H1 (cell line): ENCODE data around the gene CNRIP1. TPM values are rescaled to one million over a fixed set of nuclear protein-coding genes. Genes with fewer than 3 reads are reported as not detected.

ENCODE experiments used
- CTCF ChIA-PET: fragments of 300-600 bp; sonication (Branson Sonifier 250); formaldehyde crosslinking; loops from one replicate; lab custom pipeline; 2021; ENCODE audit not compliant: partially characterized antibody; lab: Charles Lee
- POLR2A ChIA-PET: fragments of 300-600 bp; sonication (Branson Sonifier 250); formaldehyde crosslinking; loops from one replicate; lab custom pipeline; 2021; ENCODE audit warnings: inconsistent platforms; ENCODE audit not compliant: partially characterized antibody; lab: Charles Lee
- DNase-seq, 2 experiments: peaks; one replicate each; pipeline versions ENCODE4 v3.0.0 to v3.0.0-alpha.2; 2010 to 2022; ENCODE audit warnings: low spot score in 2 of 2, low read depth in 1 of 2, mixed read lengths in 1 of 2
- FAIRE-seq: peaks from 2 replicates; lab custom pipeline; 2011; peaks lifted over from hg19 to GRCh38; lab: Jason Lieb, UNC
- H2AFZ ChIP-seq: 2 replicates; pipeline ENCODE4 v1.8.1; 2012; ENCODE audit warnings: low read length, inconsistent platforms
- H2AK5ac ChIP-seq: 2 replicates; pipeline ENCODE4 v1.6.1; 2013; ENCODE audit warnings: low read depth, low read length
- H2BK120ac ChIP-seq: replicated peaks from 2 replicates; pipeline ENCODE3; 2013; ENCODE audit warnings: low read depth, low read length, inconsistent platforms
- H2BK12ac ChIP-seq: 2 replicates; pipeline ENCODE4 v1.6.1; 2013; ENCODE audit warnings: low read depth, low read length
- H2BK15ac ChIP-seq: 2 replicates; pipeline ENCODE4 v1.6.1; 2013; ENCODE audit warnings: low read length
- H2BK20ac ChIP-seq: 2 replicates; pipeline ENCODE4 v1.6.1; 2013; ENCODE audit warnings: low read length
- H2BK5ac ChIP-seq: 2 replicates; pipeline ENCODE4 v1.6.1; 2013; ENCODE audit warnings: low read depth, low read length
- H3K14ac ChIP-seq: 2 replicates; pipeline ENCODE4 v1.6.1; 2013; ENCODE audit warnings: inconsistent platforms; ENCODE audit not compliant: insufficient read length
- H3K18ac ChIP-seq: 2 replicates; pipeline ENCODE4 v1.6.1; 2013; ENCODE audit warnings: low read length; ENCODE audit errors: extremely low read depth
- H3K23ac ChIP-seq: 2 replicates; pipeline ENCODE4 v1.6.1; 2013; ENCODE audit warnings: inconsistent platforms; ENCODE audit not compliant: insufficient read length
- H3K23me2 ChIP-seq: 2 replicates; pipeline ENCODE4 v1.6.1; 2013; ENCODE audit warnings: low read depth, low read length
- H3K27ac ChIP-seq: 2 replicates; pipeline ENCODE4 v1.6.1; 2011; ENCODE audit warnings: low read depth, low read length, inconsistent platforms
- H3K27me3 ChIP-seq, 4 experiments: replicated peaks in 1 of 4; 1 replicate in 1 of 4; 2 replicates in 3 of 4; pipeline versions ENCODE4 v1.6.1 to v1.8.1; 2011 to 2013; ENCODE audit warnings: low read length in 3 of 4, mild to moderate bottlenecking in 3 of 4, inconsistent platforms in 2 of 4, mixed read lengths in 2 of 4, moderate library complexity in 1 of 4; ENCODE audit not compliant: control insufficient read depth in 3 of 4, insufficient read depth in 3 of 4; ENCODE audit errors: extremely low read depth in 1 of 4
- H3K36me3 ChIP-seq, 4 experiments: 2 replicates each; pipeline versions ENCODE4 v1.6.1 to v1.8.1; 2011 to 2013; ENCODE audit warnings: mild to moderate bottlenecking in 4 of 4, low read length in 3 of 4, moderate library complexity in 2 of 4, control low read depth in 1 of 4, inconsistent platforms in 1 of 4; ENCODE audit not compliant: insufficient read depth in 4 of 4, control insufficient read depth in 2 of 4
- H3K4ac ChIP-seq: replicated peaks from 2 replicates; pipeline ENCODE3; 2013; ENCODE audit warnings: low read length, low read depth, mixed read lengths, inconsistent platforms; ENCODE audit not compliant: insufficient read length
- H3K4me1 ChIP-seq, 4 experiments: replicated peaks in 1 of 4; 1 replicate in 1 of 4; 2 replicates in 3 of 4; pipeline versions ENCODE4 v1.6.1 to v1.8.1; 2011 to 2013; ENCODE audit warnings: low read length in 3 of 4, inconsistent platforms in 2 of 4, mixed read lengths in 1 of 4; ENCODE audit not compliant: insufficient read depth in 4 of 4, control insufficient read depth in 3 of 4
- H3K4me2 ChIP-seq, 2 experiments: 2 replicates each; pipeline versions ENCODE4 v1.6.1 to v1.8.1; 2011 to 2013; ENCODE audit warnings: low read depth in 2 of 2, low read length in 2 of 2, control low read depth in 1 of 2, inconsistent platforms in 1 of 2, mild to moderate bottlenecking in 1 of 2; ENCODE audit not compliant: insufficient read depth in 1 of 2
- H3K4me3 ChIP-seq, 4 experiments: fragments of 200-600, 300-600 bp in 1 of 4; sonication (generic), shearing (Covaris generic), sonication (Bioruptor Twin) in 1 of 4; 2 replicates each; pipeline versions ENCODE4 v1.5.1 to v1.8.1; 2011 to 2016; ENCODE audit warnings: low read length in 4 of 4, low read depth in 3 of 4, control low read depth in 2 of 4, inconsistent platforms in 2 of 4, mild to moderate bottlenecking in 2 of 4, mixed read lengths in 1 of 4, moderate library complexity in 1 of 4; ENCODE audit not compliant: insufficient read depth in 2 of 4; ENCODE audit errors: extremely low read depth in 1 of 4
- H3K56ac ChIP-seq: replicated peaks from 2 replicates; pipeline ENCODE3; 2013; ENCODE audit warnings: low read depth, mild to moderate bottlenecking, mixed read lengths, low read length, inconsistent platforms; ENCODE audit not compliant: insufficient read length
- H3K79me1 ChIP-seq: 2 replicates; pipeline ENCODE4 v1.6.1; 2013; ENCODE audit warnings: low read depth, low read length, control low read depth
- H3K79me2 ChIP-seq, 2 experiments: 2 replicates each; pipeline versions ENCODE4 v1.6.1 to v1.8.1; 2012 to 2013; ENCODE audit warnings: low read length in 2 of 2, mild to moderate bottlenecking in 2 of 2, inconsistent platforms in 1 of 2; ENCODE audit not compliant: insufficient read depth in 2 of 2, control insufficient read depth in 1 of 2
- H3K9ac ChIP-seq, 4 experiments: replicated peaks in 1 of 4; 1 replicate in 1 of 4; 2 replicates in 3 of 4; pipeline versions ENCODE4 v1.6.1 to v1.8.1; 2011 to 2013; ENCODE audit warnings: low read depth in 3 of 4, low read length in 3 of 4, control low read depth in 2 of 4, mild to moderate bottlenecking in 2 of 4, moderate library complexity in 2 of 4, inconsistent platforms in 1 of 4; ENCODE audit errors: extremely low read depth in 1 of 4
- H3K9me3 ChIP-seq, 2 experiments: 2 replicates each; pipeline versions ENCODE4 v1.6.1 to v1.8.1; 2012 to 2013; ENCODE audit warnings: mild to moderate bottlenecking in 2 of 2, moderate library complexity in 2 of 2, control low read depth in 1 of 2, inconsistent platforms in 1 of 2, low read depth in 1 of 2, low read length in 1 of 2, mixed read lengths in 1 of 2; ENCODE audit not compliant: insufficient read depth in 2 of 2
- H4K20me1 ChIP-seq, 2 experiments: replicated peaks in 1 of 2; 2 replicates each; pipeline versions ENCODE3 to v1.8.1; 2011 to 2013; ENCODE audit warnings: inconsistent platforms in 2 of 2, low read length in 2 of 2, mild to moderate bottlenecking in 1 of 2; ENCODE audit not compliant: insufficient read depth in 2 of 2, control insufficient read depth in 1 of 2
- H4K5ac ChIP-seq: 2 replicates; pipeline ENCODE4 v1.6.1; 2013; ENCODE audit warnings: low read length, low read depth, mixed read lengths, inconsistent platforms; ENCODE audit not compliant: insufficient read length
- H4K8ac ChIP-seq: 2 replicates; pipeline ENCODE4 v1.8.0; 2013; ENCODE audit warnings: mild to moderate bottlenecking, moderate library complexity, low read length, inconsistent platforms; ENCODE audit not compliant: insufficient read depth; ENCODE audit errors: extremely low read depth
- H4K91ac ChIP-seq: replicated peaks from 2 replicates; pipeline ENCODE3; 2013; ENCODE audit warnings: low read length, mixed read lengths, inconsistent platforms; ENCODE audit not compliant: insufficient read length
- CHD2 ChIP-seq: IDR thresholded peaks from 2 replicates; pipeline ENCODE4 v1.6.1; 2012; ENCODE audit warnings: low read length, improper control_type of control experiment
- JUN ChIP-seq: IDR thresholded peaks from 2 replicates; pipeline ENCODE4 v1.6.1; 2011; ENCODE audit warnings: low read depth, mild to moderate bottlenecking, improper control_type of control experiment, low read length
- KDM5A ChIP-seq: fragments of 200-600 bp; IDR thresholded peaks from 2 replicates; pipeline ENCODE4 v1.7.1; 2012; ENCODE audit warnings: mild to moderate bottlenecking, low read length, inconsistent platforms, mixed read lengths
- NANOG ChIP-seq: IDR thresholded peaks from 2 replicates; pipeline ENCODE4 v1.6.1; 2011; ENCODE audit warnings: low read length, low read depth, mild to moderate bottlenecking, inconsistent platforms; ENCODE audit not compliant: insufficient read depth, poor library complexity, severe bottlenecking
- POLR2A ChIP-seq, 2 experiments: IDR thresholded peaks; 1 replicate in 1 of 2; 2 replicates in 1 of 2; pipeline ENCODE4 v1.6.1; 2011; ENCODE audit warnings: low read depth in 2 of 2, low read length in 2 of 2, mild to moderate bottlenecking in 2 of 2; ENCODE audit errors: control extremely low read depth in 1 of 2
- RFX5 ChIP-seq: IDR thresholded peaks from 2 replicates; pipeline ENCODE4 v1.6.1; 2011; ENCODE audit warnings: low read depth, low read length, improper control_type of control experiment, borderline replicate concordance
- TAF7 ChIP-seq: optimal IDR thresholded peaks from 2 replicates; pipeline ENCODE3; 2011; ENCODE audit warnings: low read depth, mild to moderate bottlenecking, inconsistent platforms, low read length, moderate library complexity, borderline replicate concordance
- WGBS, 2 experiments: shearing (Covaris generic) in 1 of 2; methylation state at CpG; one replicate each; pipeline versions ENCODE4 v1.1.6 to v1.1.7; 2013 to 2015; ENCODE audit warnings: low lambda C conversion rate in 2 of 2, mixed read lengths in 2 of 2, inconsistent platforms in 1 of 2, low coverage in 1 of 2, missing lambda C conversion rate in 1 of 2; ENCODE audit not compliant: insufficient replicate concordance in 2 of 2, insufficient coverage in 1 of 2, insufficient read length in 1 of 2; ENCODE audit errors: extremely low coverage in 1 of 2, missing lambda C conversion rate in 1 of 2; 5-methylcytosine and 5-hydroxymethylcytosine counted together
- polyA plus RNA-seq, 7 experiments: library from polyadenylated mRNA; depleted of rRNA in 3 of 7; stranded (reverse) in 5 of 7; unstranded in 2 of 7; fragments of >200 nt in 5 of 7; fragments of 200-250 nt in 2 of 7; gene quantifications; 1 replicate in 5 of 7; 2 replicates in 1 of 7; 4 replicates in 1 of 7; pipeline versions ENCODE4 v1.2.1 to v1.2.3, GENCODE V29; 2011 to 2013; ENCODE audit warnings: missing spikeins in 2 of 7, mixed read lengths in 2 of 7
- total RNA-seq: library from RNA; stranded (reverse); fragmentation: NEBNext Ultra II Directional; extraction: Animal tissue kit (Norgen Biotek cat#: 25700); gene quantifications from 2 replicates; pipeline ENCODE4 v1.2.1, GENCODE V29; 2021

The CNRIP1 gene
- total and polyA plus RNA-seq, 2 of the 8 experiments (the other 6 are each of a cell fraction or from before 2014, with no cell fraction given), result 4.6 to 7.0 TPM

DNA sequence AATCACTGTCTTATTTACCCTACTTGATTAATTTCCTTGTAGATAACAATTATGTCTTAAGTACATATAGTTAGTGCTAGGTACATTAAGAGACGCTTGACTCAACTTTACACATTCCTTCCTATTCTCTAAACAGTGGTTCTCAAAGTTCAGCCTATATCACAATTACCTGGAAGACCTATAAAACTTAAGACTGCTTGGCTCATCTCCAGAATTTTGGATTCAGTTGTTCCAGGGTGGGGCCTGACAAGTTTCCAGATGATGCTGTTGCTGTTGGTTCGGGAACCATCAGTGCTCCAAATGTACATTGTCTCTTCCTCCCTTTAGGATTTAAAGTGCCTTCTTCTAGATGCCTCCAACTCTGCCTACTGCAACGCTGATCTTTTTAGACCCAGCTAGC, 71.4 kb downstream of the CNRIP1 start:
- Histone ChIP-seq H3K4me2 (no peak overlapping the region), H3K9me3 (no peaks in the 10 kb centered on the region), H3K56ac (no peak overlapping the region), H3K4me1 (peaks cover 0 to 12% (median 5%) of the 10 kb centered on the region in 4 experiments; a peak in 4 of 7 replicates), H2AFZ (no peak overlapping the region), H4K8ac (no peak overlapping the region), H2AK5ac (no peak overlapping the region), H3K27ac (no peak overlapping the region), H2BK5ac (no peak overlapping the region), H3K23ac (no peak overlapping the region), H2BK12ac (no peak overlapping the region), H3K23me2 (peaks cover 3% of the 10 kb centered on the region; the same call in 1 of the 2 replicates), H3K36me3 (peaks cover 0 to 4% (median 0%) of the 10 kb centered on the region in 4 experiments; a peak in 1 of 8 replicates), H3K27me3 (no peaks in the 10 kb centered on the region), H3K14ac (no peak overlapping the region), H3K4me3 (no peak overlapping the region), H3K9ac (no peak overlapping the region), H4K5ac (no peak overlapping the region), H2BK120ac (no peak overlapping the region), H4K91ac (no peak overlapping the region), H2BK15ac (no peak overlapping the region), H2BK20ac (no peak overlapping the region), H3K79me1 (peaks cover 3% of the 10 kb centered on the region), H3K79me2 (peaks cover 46 to 87% of the 10 kb centered on the region in 2 experiments), H3K4ac (no peak overlapping the region), H3K18ac (no peak overlapping the region), H4K20me1 (peaks cover 23 to 34% of the 10 kb centered on the region in 2 experiments)
- FAIRE-seq (no peak), DNase-seq (no peak)
- ChIA-PET POLR2A (interaction anchor here (0.6 kb wide), 1 partner anchor 12 kb away, joined by 3 read pairs; no protein-coding TSS in a partner anchor), CTCF (no interaction called here)
- no peak for TF ChIP-seq NANOG
- TF ChIP-seq RFX5, result no peak
- no peak for TF ChIP-seq KDM5A
- no peak for TF ChIP-seq TAF7
- no peak for TF ChIP-seq JUN
- no peak for TF ChIP-seq POLR2A (IDR thresholded peaks at IDR 0.05; ENCODE audit: control extremely low read depth in 1 of 2, low read depth in 2 of 2, low read length in 2 of 2)
- no peak for TF ChIP-seq CHD2
- WGBS, 2 experiments, result 98% methylated on average over 3 of the region's 3 CpGs; no CpG with 5 or more reads in 1 of the 2 experiments
